GM21390 (cell line): ENCODE measurements around the gene SLC24A1.
"Not testable (repeated sequence)": the region's sequence is repeated elsewhere in the genome, so short reads cannot be mapped to it uniquely, and the experiment has no call there.

Experiments
- ATAC-seq: cut with Tn5 transposase; IDR thresholded peaks from one replicate; pipeline ENCODE4 v1.9.1; 2021; ENCODE audit not compliant: unreplicated experiment

Gene SLC24A1

GRCh38 chr15:65621638-65622037 is at the start of gene SLC24A1:
TSS of gene SLC24A1 (plus strand) at chr15:65621938. CDS start at chr15:65624081, 2,143 bp downstream.
- ATAC-seq = no peak

- no peak for ATAC-seq
Observed at GRCh38 chr15:65571971-65572370, 49.8 kb upstream of the SLC24A1 start.

- no peak for ATAC-seq
Observed at GRCh38 chr15:65576664-65577063, 45.1 kb upstream of the SLC24A1 start.

GRCh38 chr15:65577129-65577996 is 44.4 kb upstream of the SLC24A1 start:
- no peak for ATAC-seq

GRCh38 chr15:65578904-65579728 is 42.6 kb upstream of the SLC24A1 start:
- no peak for ATAC-seq

- no peak for ATAC-seq
Observed at GRCh38 chr15:65579762-65580161, 42.0 kb upstream of the SLC24A1 start.

- no peak for ATAC-seq
Observed at GRCh38 chr15:65580287-65580686, 41.5 kb upstream of the SLC24A1 start.

GRCh38 chr15:65583701-65584100 is 38.0 kb upstream of the SLC24A1 start:
- no peak for ATAC-seq

- no peak for ATAC-seq
Observed at GRCh38 chr15:65584241-65584640, 37.5 kb upstream of the SLC24A1 start.

- no peak for ATAC-seq
Observed at GRCh38 chr15:65587094-65587493, 34.6 kb upstream of the SLC24A1 start.

- no peak for ATAC-seq
Observed at GRCh38 chr15:65595960-65596359, 25.8 kb upstream of the SLC24A1 start.

GRCh38 chr15:65598468-65598867 is 23.3 kb upstream of the SLC24A1 start:
- ATAC-seq = no peak

GRCh38 chr15:65599677-65600076 is 22.1 kb upstream of the SLC24A1 start:
- no peak for ATAC-seq

- no peak for ATAC-seq
Observed at GRCh38 chr15:65603134-65603533, 18.6 kb upstream of the SLC24A1 start.

- no peak for ATAC-seq
Observed at GRCh38 chr15:65603559-65603958, 18.2 kb upstream of the SLC24A1 start.

- ATAC-seq = peak; percentile 96
Observed at GRCh38 chr15:65610871-65611718, 10.6 kb upstream of the SLC24A1 start, which contains the start of gene INTS14. TSS of gene INTS14 (minus strand) at chr15:65611131. CDS start at chr15:65607380, 3,751 bp downstream.

GRCh38 chr15:65611888-65612615 is 9.7 kb upstream of the SLC24A1 start:
- ATAC-seq = no peak

GRCh38 chr15:65612616-65612946 is 9.2 kb upstream of the SLC24A1 start:
- ATAC-seq = no peak

GRCh38 chr15:65612949-65613744 is 8.6 kb upstream of the SLC24A1 start:
- no peak for ATAC-seq

- ATAC-seq = not testable (repeated sequence)
Observed at GRCh38 chr15:65615887-65616286, 5.9 kb upstream of the SLC24A1 start.
